Central memory CD4-positive, alpha-beta T cell (primary cell): ENCODE data around the gene SNRNP70.
"Not testable (repeated sequence)": the region's sequence is repeated elsewhere in the genome, so short reads cannot be mapped to it uniquely, and the experiment has no call there.

ENCODE experiments used
- DNase-seq: peaks from one replicate; pipeline ENCODE4 v3.0.0; 2022
- total RNA-seq, 3 experiments: gene quantifications; one replicate each; lab custom pipeline; 2026; lab: John Stamatoyannopoulos, UW

The SNRNP70 gene, protein sequence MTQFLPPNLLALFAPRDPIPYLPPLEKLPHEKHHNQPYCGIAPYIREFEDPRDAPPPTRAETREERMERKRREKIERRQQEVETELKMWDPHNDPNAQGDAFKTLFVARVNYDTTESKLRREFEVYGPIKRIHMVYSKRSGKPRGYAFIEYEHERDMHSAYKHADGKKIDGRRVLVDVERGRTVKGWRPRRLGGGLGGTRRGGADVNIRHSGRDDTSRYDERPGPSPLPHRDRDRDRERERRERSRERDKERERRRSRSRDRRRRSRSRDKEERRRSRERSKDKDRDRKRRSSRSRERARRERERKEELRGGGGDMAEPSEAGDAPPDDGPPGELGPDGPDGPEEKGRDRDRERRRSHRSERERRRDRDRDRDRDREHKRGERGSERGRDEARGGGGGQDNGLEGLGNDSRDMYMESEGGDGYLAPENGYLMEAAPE
- 372 to 666 (median 482) reads per million in 3 experiments for total RNA-seq

DNA sequence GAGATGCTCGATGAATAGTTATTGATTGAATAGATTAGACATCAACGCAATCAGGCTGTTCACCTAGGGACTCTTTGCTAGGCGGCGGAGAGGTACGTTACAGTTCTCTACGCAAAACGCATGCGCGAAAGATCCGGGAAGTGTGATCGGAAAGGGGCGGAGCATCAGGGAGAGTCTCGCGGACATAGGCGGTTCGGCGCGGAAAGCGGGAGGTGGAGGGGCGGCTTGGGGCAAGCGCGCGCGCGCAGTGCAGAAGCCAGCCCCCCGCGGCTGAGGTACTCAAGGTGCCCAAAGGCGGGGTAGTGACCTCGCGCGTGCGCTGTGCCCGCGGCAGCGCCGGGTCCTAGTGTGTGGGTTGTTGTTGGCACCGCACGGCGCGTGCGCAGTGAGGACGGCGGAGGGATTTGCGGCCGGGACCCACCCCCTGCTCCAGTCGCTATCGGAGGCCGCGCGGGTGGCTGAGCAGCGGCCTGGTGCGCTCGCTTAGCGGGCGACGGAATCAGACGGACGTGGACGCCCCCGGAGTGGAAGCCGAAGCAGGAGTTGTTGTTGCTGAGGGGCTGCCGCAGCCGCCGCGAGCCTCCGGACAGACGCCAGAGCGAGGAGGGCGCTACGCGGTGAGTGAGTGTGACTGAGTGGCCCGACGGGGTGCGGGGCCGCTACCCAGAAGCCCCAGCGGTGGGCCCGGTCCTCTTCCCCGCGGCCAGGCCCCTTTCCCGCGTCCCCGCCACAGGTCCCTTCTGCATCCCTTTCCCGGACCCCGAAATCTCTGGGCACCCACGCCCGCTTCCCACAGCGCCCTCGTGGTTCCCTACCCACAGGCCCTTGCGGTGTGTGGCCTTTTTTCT lies at the start of gene SNRNP70:
Gene SNRNP70 (plus strand): TSS at position 432 of the 848 bp plus-strand sequence. CDS start 964 bp downstream, outside the sequence.
- DNase-seq = peak; percentile 100

GRCh38 chr19:49036815-49037214 lies 48.4 kb upstream of the SNRNP70 start, which contains the start of gene CGB1:
CGB1 (minus strand) TSS chr19:49036895; CDS start chr19:49036711, 184 bp downstream.
- DNase-seq = not testable (repeated sequence)

GRCh38 chr19:49038111-49038510 lies 47.1 kb upstream of the SNRNP70 start:
- not testable (repeated sequence) for DNase-seq

GRCh38 chr19:49038557-49039276 lies 46.5 kb upstream of the SNRNP70 start:
- not testable (repeated sequence) for DNase-seq

GRCh38 chr19:49039736-49040135 lies 45.5 kb upstream of the SNRNP70 start:
- DNase-seq = not testable (repeated sequence)

- no peak for DNase-seq
Observed at GRCh38 chr19:49042177-49042576, 43.1 kb upstream of the SNRNP70 start.

DNA sequence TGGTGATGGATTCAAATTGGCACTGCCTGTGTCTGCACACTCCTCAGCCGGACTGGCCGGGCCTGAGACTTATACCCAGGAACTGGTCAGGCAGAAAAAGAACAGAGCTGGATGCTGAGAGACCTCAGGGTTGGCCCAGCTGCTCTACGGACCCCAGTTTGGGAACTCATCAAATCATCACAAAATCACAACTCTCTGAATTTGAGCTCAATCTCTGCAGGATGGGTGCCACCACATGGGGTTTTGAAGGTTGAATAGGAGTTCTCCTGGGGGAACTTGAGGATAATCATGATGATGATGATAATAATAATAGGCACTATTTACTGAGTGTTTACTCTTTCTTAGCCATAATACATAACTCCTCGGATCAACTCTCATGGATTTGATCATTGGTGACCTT lies 42.6 kb upstream of the SNRNP70 start:
- DNase-seq = not testable (repeated sequence)

DNA sequence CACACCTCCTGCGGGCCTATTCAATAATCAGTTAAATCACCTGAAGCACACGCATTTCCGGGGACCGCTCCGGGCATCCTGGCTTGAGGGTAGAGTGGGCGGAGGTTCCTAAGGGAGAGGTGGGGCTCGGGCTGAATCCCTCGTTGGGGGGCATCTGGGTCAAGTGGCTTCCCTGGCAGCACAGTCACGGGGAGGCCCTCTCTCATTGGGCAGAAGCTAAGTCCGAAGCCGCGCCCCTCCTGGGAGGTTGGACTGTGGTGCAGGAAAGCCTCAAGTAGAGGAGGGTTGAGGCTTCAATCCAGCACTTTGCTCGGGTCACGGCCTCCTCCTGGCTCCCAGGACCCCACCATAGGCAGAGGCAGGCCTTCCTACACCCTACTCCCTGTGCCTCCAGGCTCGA lies 41.7 kb upstream of the SNRNP70 start, which contains the start of gene CGB5:
Gene CGB5 (plus strand): TSS at position 301 of the 400 bp plus-strand sequence. CDS start 362 bp downstream, outside the sequence.
- not testable (repeated sequence) for DNase-seq

- DNase-seq = not testable (repeated sequence)
Observed at GRCh38 chr19:49049011-49049410, 36.2 kb upstream of the SNRNP70 start, which contains the start of gene CGB8. CGB8 (minus strand) TSS chr19:49049111; CDS start chr19:49048739, 372 bp downstream.

DNA sequence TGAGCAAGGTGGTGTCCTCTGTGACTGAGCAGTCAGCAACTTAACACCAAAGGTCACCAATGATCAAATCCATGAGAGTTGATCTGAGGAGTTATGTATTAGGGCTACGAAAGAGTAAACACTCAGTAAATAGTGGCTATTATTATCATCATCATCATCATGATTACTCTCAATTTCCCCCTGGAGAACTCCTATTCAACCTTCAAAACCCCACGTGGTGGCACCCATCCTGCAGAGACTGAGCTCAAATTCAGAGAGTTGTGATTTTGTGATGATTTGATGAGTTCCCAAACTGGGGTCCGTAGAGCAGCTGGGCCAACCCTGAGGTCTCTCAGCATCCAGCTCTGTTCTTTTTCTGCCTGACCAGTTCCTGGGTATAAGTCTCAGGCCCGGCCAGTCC lies 35.4 kb upstream of the SNRNP70 start:
- DNase-seq = not testable (repeated sequence)

DNA sequence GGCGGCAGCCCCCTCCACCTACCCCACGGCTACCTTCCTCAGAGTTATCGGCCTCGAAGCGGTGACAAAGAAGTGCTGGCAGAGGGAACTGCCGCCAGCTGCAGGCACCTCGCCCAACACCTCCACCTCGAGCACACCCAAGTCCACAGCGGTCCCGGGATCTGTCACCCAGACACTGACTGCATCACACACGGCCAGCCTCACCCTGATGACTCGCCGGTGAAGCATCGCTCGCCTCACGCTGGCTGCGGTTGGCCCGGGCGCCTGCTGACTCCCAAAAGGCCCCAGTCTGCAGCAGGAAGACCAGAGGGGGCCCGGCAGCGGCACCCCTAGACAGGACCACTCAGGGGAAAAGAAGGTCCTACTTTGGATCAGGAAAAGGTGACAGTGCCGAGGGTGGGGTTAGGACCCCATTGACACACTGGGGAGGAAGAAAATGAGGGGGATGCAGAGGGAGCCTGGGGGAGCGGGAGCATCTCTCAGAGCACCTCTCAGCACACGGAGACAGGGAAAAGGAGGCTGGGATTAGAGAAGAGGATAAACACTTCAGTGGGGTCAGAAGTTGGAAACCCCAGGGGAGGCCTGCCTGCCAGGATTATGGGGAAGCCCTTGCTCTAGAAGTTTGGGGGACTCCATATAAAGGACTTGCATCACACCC lies 34.7 kb upstream of the SNRNP70 start:
- DNase-seq = not testable (repeated sequence)

DNA sequence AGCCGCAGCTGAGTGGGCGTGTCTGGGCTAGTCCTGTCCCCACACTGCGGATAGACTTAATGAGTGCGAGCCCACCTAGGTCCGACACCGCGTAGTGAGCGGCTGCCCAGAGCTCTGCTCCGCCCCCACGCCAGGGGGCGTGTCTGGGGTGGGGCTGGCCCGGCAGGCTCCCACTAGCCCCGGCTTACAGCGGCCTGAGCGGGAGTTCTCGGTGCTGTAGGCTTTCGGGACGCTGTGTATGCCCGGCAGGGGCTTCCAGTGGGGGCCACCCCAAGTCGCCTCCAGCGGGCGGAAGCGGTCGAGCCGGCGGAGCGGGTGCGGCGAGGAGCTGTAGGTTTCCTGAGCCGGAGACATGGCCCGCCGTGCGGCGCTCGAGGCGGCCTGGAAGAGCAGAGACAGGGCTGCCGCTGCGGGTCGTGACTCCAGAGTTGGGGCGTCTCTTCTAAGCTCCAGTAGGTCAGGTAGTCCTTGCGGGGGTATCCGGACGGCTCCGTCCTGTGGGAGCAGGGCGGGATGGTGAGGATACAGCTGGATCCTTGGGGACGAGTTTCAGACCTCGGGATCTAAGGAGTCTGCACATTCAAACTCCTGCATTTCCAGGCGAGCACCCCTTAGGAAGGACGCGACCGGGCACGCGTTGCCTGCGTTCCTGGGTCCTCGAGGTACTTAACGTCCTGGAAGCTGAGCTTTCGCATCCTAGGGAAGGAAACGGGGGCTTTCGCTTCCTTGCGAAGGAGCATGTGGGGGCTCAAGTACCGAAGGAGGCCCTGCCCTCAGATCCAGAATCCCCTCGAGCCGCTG lies 28.9 kb upstream of the SNRNP70 start:
- peak; percentile 48 for DNase-seq

DNA sequence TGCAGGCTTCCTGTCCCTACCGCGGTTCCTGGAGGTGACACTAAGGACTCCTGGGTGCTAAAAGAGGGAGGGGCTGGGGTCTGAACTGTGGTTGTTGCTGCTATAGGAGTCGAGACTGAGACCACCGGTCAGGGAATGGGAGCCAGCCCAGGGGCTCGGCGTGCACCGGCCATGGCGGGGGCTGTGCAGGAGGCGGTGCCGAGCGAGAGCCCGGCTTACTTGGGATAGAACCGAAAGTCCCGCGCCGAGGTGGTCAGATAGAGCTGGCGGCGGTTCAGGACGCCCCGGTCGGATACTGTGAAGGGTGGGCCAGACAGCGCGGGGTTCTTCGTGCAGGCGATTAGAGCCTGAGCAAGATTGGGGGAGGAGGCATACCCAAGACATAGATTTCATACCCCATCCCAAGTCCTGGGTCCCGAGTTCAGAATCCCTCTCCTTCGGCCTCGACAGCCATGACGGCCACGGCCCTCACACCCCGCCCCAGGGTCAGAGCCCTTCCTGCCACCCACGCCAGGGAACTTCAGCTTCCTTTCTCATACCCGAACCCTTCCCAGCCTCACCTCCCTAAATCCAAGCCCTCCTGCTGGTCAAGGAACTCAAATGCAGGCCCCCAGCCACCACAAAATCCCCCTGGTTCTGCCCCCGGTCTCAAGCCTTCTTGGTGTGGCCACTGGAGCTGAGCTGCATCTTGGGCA lies 28.2 kb upstream of the SNRNP70 start:
- DNase-seq = not testable (repeated sequence)

- DNase-seq = peak; percentile 14
Observed at GRCh38 chr19:49057636-49058234, 27.5 kb upstream of the SNRNP70 start, which contains the start of gene CGB7. CGB7 (minus strand) TSS chr19:49057749; CDS start chr19:49055375, 2,374 bp downstream.

GRCh38 chr19:49058562-49058961 lies 26.7 kb upstream of the SNRNP70 start:
- DNase-seq = no peak

DNA sequence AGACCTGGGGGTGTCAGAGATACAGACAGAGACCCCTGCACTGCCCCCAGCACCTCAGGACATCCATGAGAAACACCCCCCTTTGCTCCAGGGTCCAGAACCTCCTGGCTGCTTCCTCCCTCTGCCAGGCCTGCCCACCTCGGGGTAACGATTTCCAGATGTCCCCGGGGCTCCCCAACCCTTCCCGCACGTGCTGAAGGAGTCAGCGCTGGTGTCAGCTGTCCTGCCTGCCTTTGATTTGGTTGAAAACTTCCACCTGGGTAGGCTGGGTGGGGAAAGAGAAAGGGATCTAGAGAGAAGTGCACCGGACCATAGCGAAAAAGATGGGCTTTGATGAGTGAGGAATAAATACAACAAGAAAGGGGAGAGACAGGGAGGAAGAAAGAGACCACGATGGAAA lies 26.2 kb upstream of the SNRNP70 start:
- no peak for DNase-seq

DNA sequence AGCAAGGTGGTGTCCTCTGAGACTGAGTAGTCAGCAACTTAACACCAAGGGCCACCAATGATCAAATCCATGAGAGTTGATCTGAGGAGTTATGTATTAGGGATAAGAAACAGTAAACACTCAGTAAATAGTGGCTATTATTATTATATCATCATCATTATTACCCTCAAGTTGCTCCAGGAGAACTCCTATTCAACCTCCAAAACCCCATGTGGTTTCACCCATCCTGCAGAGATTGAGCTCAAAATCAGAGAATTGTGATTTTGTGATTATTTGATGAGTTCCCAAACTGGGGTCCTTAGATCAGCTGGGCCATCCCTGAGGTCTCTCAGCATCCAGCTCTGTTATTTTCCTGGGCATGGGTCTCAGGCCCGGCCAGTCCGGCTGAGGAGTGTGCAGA lies 24.3 kb upstream of the SNRNP70 start:
- no peak for DNase-seq

DNA sequence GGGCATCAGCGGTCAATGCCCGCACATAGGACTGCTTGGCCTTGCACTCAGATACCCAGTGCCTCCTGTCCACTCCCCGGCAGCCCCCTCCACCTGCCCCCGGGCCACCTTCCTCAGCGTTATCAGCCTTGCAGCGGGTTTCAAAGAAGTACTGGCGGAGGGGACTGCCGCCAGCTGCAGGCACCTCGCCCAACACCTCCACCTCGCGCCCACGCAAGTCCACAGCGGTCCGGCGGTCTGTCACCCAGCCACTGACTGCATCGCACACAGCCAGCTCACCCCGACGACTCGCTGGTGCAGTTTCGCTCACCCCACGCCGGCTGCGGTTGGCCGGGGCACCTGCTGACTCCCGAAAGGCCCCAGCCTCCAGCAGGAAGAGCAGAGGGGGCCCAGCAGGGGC lies 23.8 kb upstream of the SNRNP70 start:
- DNase-seq = no peak

DNA sequence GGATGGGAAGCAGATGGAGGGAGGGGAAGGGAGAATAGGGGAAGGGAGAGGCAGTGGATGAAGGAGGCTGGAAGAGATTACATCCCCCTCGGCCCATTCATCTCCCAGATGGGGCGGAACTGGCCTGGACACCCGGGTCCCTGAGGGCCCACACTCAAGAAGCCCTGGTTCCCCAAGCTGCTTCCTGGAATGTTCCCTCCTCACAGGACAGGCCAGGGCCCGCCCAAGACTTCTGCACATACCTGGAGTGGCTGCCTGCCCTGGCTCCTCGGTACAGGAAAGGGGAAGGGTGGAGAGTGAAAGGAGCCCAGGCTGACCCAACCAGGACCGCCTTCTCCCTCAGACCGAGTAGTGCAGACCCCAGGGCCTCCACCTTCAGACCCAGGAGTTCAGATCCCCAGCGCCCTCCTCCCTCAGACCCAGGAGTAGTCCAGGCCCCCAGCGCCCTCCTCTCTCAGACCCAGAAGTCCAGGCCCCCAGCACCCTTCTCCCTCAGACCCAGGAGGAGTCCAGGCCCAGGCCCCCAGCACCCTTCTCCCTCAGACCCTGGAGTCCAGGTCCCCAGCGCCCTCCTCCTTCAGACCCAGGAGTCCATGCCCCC lies 21.1 kb upstream of the SNRNP70 start:
- no peak for DNase-seq
